Measurements from ENCODE around the gene RIPK3.

Gene RIPK3

DNA sequence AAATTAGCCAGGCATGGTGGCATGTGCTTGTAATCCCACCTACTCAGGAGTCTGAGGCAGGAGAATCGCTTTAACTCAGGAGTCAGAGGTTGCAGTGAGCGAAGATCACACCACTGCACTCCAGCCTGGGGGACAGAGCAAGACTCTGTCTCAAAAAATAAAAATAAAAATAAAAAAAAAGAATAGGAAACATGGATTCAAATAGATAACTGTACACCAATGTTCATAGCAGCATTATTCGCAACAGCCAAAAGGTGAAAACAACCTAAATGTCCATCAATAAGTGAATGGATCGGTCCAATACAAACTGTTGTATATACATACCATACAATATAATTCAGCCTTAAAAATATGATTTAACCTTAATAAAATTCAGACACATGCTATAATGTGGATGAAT is 3.1 kb upstream of the RIPK3 start:
- no peak for DNase-seq (ENCODE audit: extremely low spot score)
- TF ChIP-seq, protein P1, sequence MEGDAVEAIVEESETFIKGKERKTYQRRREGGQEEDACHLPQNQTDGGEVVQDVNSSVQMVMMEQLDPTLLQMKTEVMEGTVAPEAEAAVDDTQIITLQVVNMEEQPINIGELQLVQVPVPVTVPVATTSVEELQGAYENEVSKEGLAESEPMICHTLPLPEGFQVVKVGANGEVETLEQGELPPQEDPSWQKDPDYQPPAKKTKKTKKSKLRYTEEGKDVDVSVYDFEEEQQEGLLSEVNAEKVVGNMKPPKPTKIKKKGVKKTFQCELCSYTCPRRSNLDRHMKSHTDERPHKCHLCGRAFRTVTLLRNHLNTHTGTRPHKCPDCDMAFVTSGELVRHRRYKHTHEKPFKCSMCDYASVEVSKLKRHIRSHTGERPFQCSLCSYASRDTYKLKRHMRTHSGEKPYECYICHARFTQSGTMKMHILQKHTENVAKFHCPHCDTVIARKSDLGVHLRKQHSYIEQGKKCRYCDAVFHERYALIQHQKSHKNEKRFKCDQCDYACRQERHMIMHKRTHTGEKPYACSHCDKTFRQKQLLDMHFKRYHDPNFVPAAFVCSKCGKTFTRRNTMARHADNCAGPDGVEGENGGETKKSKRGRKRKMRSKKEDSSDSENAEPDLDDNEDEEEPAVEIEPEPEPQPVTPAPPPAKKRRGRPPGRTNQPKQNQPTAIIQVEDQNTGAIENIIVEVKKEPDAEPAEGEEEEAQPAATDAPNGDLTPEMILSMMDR (IDR thresholded peaks at IDR 0.05; ENCODE audit: control extremely low read depth, extremely low read depth, low read depth, missing control alignments) = no peak
- CTCF ChIA-PET = interaction anchor here (1.0 to 21.9 kb wide), 5 partner anchors 10 to 94 kb away, joined by 3 to 629 read pairs (median 22); partner anchors contain the start of genes ADCY4, CBLN3 and KHNYN
- POLR2A ChIA-PET = no interaction called here

DNA sequence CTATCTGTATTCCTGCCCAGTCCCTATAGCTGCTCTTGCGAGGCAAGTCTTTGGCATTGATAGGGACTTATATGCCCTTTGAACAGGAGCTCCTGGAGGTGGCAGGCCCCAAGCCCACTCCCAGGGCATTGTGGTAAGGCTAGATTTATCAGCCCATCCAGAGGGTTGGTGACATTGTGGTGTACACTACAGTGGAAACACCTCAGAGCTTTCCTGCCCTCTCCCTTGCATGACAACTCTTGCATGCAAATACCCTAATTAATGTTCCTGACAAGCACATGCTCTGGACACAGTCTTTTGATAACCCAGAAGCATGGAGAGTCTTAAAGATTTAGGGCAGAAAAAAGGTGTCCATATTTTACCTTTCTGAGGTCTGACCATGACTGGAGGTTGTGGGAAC is 815 bp upstream of the RIPK3 start:
- POLR2A ChIA-PET = no interaction called here
- CTCF ChIA-PET = interaction anchor here (0.7 to 21.9 kb wide), 9 partner anchors 8 to 93 kb away, joined by 3 to 629 read pairs (median 7); partner anchors contain the start of genes CBLN3, CIDEB, KHNYN and LTB4R2
- no peak for DNase-seq (ENCODE audit: extremely low spot score)
- TF ChIP-seq, protein P1 (IDR thresholded peaks at IDR 0.05; ENCODE audit: control extremely low read depth, extremely low read depth, low read depth, missing control alignments) = no peak

DNA sequence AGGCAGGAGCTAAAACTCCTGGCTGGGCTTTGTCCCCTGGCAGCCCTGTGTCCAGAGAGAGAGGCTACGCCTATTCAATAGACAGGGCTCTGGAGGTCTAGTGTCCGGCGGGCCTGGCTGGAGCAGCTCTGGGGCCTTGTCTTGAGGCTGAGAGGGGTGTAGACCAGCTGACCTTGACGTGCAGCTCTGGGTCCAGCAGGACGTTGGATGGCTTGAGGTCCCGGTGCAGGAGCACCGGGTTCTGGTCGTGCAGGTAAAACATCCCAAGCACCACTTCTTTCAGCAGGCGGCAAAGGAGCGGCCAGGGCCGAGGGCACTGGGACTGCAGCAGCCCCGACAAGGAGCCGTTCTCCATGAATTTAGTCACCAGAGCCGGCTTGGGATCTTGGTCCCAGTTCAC is 948 bp downstream of the RIPK3 start:
- ChIA-PET POLR2A (interaction anchor here (1.3 kb wide), 1 partner anchor 93 kb away, joined by 5 read pairs; no protein-coding TSS in a partner anchor), CTCF (interaction anchor here (0.8 to 21.9 kb wide), 7 partner anchors 9 to 95 kb away, joined by 3 to 629 read pairs (median 3); partner anchors contain the start of genes CBLN3, CIDEB, KHNYN and LTB4R2)
- TF ChIP-seq, protein P1 (IDR thresholded peaks at IDR 0.05; ENCODE audit: control extremely low read depth, extremely low read depth, low read depth, missing control alignments) = no peak
- DNase-seq (ENCODE audit: extremely low spot score) = no peak

DNA sequence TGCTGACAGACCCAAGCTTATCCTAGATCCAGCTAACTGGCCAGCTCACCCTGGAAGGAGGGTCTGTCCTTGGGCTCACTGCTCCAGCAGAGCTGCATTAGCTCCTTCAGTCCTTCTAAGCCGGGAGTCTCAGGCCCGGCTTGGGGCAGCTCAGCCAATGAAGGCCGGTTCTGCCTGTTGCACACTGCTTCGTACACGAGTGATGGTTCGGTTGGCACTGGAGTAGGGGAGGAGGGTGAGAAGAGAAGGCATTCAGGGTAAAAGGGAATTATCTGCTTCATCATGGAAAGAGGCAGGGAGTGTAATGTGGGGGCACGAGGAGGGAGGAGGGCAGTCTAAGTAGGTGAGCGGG is 2.0 kb downstream of the RIPK3 start:
- TF ChIP-seq, protein P1 (IDR thresholded peaks at IDR 0.05; ENCODE audit: control extremely low read depth, extremely low read depth, low read depth, missing control alignments) = no peak
- no peak for DNase-seq (ENCODE audit: extremely low spot score)
- ChIA-PET POLR2A (no interaction called here), CTCF (interaction anchor here (0.9 to 21.9 kb wide), 6 partner anchors 10 to 96 kb away, joined by 3 to 629 read pairs (median 6); partner anchors contain the start of genes CBLN3, CIDEB, KHNYN and LTB4R2)

DNA sequence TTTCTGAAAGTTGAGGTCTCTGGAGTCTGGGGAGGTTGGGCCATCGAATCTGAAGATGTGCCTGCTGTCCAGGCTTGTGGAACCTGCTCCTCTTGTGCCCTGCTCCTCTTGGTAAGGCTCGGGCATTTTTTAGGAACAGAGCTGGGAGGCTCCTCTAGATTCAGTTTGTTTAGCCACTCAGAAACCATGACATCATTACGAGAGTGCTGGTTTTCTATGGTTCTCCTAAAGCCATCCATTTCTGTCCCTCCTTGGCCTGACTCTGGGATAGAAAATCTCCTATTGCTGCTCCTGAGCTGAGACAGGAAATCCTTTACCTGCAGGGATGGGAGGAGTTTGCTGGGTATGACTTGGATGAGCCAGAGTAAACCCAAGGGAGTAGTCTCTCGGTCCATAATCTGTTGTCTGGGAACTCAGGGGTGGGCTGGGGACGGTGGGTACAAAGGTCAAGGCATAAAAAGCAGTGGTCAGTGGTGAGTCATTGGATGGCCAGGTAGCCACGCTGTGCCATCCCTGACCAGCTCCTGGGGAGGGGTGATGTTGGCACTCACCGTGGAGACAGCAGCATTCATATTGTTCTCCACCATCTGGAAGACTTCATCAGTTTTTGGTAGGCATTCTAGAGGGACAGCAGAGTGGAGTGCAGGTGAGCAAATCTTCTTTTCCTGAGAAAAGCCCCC is 2.5 kb downstream of the RIPK3 start:
- ChIA-PET CTCF (interaction anchor here (0.9 to 21.9 kb wide), 9 partner anchors 10 to 97 kb away, joined by 3 to 629 read pairs (median 5); partner anchors contain the start of genes CBLN3, CIDEB, KHNYN and LTB4R2), POLR2A (no interaction called here)
- TF ChIP-seq, protein P1 (IDR thresholded peaks at IDR 0.05; ENCODE audit: control extremely low read depth, extremely low read depth, low read depth, missing control alignments) = no peak
- no peak for DNase-seq (ENCODE audit: extremely low spot score)

DNA sequence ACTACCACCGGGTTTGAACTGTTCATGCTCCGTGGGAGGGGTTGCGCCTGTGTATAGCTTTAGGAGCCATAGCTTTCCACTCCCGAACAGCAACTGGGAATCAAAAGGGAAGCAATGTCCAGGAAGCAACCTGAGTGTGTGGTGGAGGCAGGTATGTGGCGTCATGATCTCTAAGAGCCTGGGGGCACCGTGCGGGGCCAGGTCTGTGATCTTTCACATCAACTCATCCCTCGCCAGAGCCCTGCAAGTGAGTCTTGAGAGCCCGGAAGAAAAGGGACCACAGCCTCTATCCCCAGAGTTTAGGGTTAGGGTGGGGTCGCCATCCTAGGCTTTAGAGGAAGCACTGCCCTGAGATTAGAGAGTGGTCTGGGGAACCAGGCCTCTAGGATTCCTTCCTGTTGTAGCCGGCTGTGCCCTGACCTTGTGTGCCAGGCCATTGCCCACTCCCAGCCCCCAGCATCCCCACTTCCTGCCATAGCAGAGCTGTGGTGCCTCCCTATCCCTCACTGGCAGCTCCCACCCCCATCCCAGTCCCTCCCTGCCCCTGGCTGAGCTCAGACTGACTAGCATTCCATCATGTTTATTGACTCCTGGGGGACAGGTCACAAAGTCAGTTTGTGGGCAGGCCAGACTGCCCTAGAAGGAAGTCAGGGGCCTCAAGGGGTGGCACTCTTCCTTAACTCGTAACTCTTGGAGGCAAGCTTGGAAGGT is 4.2 kb downstream of the RIPK3 start:
- DNase-seq (ENCODE audit: extremely low spot score) = no peak
- TF ChIP-seq, protein P1 (IDR thresholded peaks at IDR 0.05; ENCODE audit: control extremely low read depth, extremely low read depth, low read depth, missing control alignments) = no peak
- POLR2A ChIA-PET = no interaction called here
- CTCF ChIA-PET = interaction anchor here (0.9 to 21.9 kb wide), 8 partner anchors 8 to 106 kb away, joined by 3 to 629 read pairs (median 7); partner anchors contain the start of genes CBLN3, CIDEB, KHNYN and SDR39U1

Measured in GM10248 (cell line).